IPS DF 6.9 (cell line): Measurements from ENCODE around the gene CENPM.

ENCODE experiments used
- DNase-seq: peaks from one replicate; pipeline ENCODE4 v3.0.0-alpha.2; 2013; ENCODE audit warnings: low read depth, low spot score
- H3K27ac ChIP-seq: one replicate; pipeline ENCODE4 v1.5.1; 2013; ENCODE audit warnings: low read length, control low read depth
- H3K27me3 ChIP-seq: 2 replicates; pipeline ENCODE4 v1.6.1; 2013; ENCODE audit warnings: mild to moderate bottlenecking, low read length; ENCODE audit not compliant: control insufficient read depth, insufficient read depth
- H3K36me3 ChIP-seq: 2 replicates; pipeline ENCODE4 v1.6.1; 2013; ENCODE audit warnings: low read length; ENCODE audit not compliant: control insufficient read depth, insufficient read depth
- H3K4me1 ChIP-seq: 2 replicates; pipeline ENCODE4 v1.6.1; 2013; ENCODE audit warnings: low read length; ENCODE audit not compliant: control insufficient read depth, insufficient read depth
- H3K4me3 ChIP-seq: 2 replicates; pipeline ENCODE4 v1.5.1; 2013; ENCODE audit warnings: mild to moderate bottlenecking, low read length
- H3K9me3 ChIP-seq: 2 replicates; pipeline ENCODE4 v1.6.1; 2013; ENCODE audit warnings: low read length, inconsistent platforms; ENCODE audit not compliant: control insufficient read depth, insufficient read depth
- WGBS: extraction: QIAGEN DNeasy Blood & Tissue Kit; methylation state at CpG from one replicate; pipeline ENCODE4 v1.1.7; 2013; ENCODE audit warnings: mixed read lengths, missing lambda C conversion rate; ENCODE audit not compliant: insufficient read length, insufficient coverage; 5-methylcytosine and 5-hydroxymethylcytosine counted together

The CENPM gene

GRCh38 chr22:41893591-41894375 lies 53.2 kb downstream of the CENPM start:
- H3K36me3 ChIP-seq: peaks cover 51% of the 10 kb centered on the region
- no CpG with 5 or more reads among the region's 7 CpGs for WGBS
- no peaks in the 10 kb centered on the region; the same call in 1 of the 2 replicates for H3K4me1 ChIP-seq
- no peaks in the 10 kb centered on the region for H3K27me3 ChIP-seq
- no peak overlapping the region for H3K27ac ChIP-seq
- H3K4me3 ChIP-seq: no peak overlapping the region
- DNase-seq: no peak
- H3K9me3 ChIP-seq: no peaks in the 10 kb centered on the region

- H3K4me3 ChIP-seq: no peak overlapping the region
- no peaks in the 10 kb centered on the region; the same call in 1 of the 2 replicates for H3K4me1 ChIP-seq
- H3K9me3 ChIP-seq: no peaks in the 10 kb centered on the region
- DNase-seq: no peak
- peaks cover 48% of the 10 kb centered on the region for H3K36me3 ChIP-seq
- H3K27ac ChIP-seq: no peak overlapping the region
- H3K27me3 ChIP-seq: no peaks in the 10 kb centered on the region
- no CpG with 5 or more reads among the region's 4 CpGs for WGBS
Observed at GRCh38 chr22:41892721-41893120, 54.2 kb downstream of the CENPM start.

- H3K27me3 ChIP-seq: no peaks in the 10 kb centered on the region
- no peaks in the 10 kb centered on the region; the same call in 1 of the 2 replicates for H3K4me1 ChIP-seq
- H3K36me3 ChIP-seq: peaks cover 37% of the 10 kb centered on the region
- DNase-seq: no peak
- H3K9me3 ChIP-seq: no peaks in the 10 kb centered on the region
- H3K27ac ChIP-seq: no peak overlapping the region
- no CpG with 5 or more reads among the region's 9 CpGs for WGBS
- no peak overlapping the region for H3K4me3 ChIP-seq
Observed at GRCh38 chr22:41891407-41891806, 55.5 kb downstream of the CENPM start.
